SJSA1 (cell line): Measurements from ENCODE around the gene C16orf92. TPM values are rescaled to one million over a fixed set of nuclear protein-coding genes. Genes with fewer than 3 reads are reported as not detected.

ENCODE experiments used
- DNase-seq, 2 experiments: peaks; one replicate each; pipeline ENCODE4 v3.0.0-alpha.2; 2015 to 2020; ENCODE audit warnings: low spot score in 2 of 2, low read depth in 1 of 2
- H3K27ac ChIP-seq: fragments of 250-450 bp; sonication (Bioruptor Pico); 2 replicates; pipeline ENCODE4 v1.5.1; 2020; ENCODE audit warnings: mild to moderate bottlenecking, moderate library complexity
- H3K27me3 ChIP-seq: fragments of 250-450 bp; sonication (Bioruptor Pico); replicated peaks from 2 replicates; pipeline ENCODE4 v1.5.1; 2020; ENCODE audit warnings: mild to moderate bottlenecking, moderate library complexity
- H3K36me3 ChIP-seq: fragments of 250-450 bp; sonication (Bioruptor Pico); 2 replicates; pipeline ENCODE4 v1.5.1; 2020; ENCODE audit warnings: mild to moderate bottlenecking
- H3K4me1 ChIP-seq: fragments of 250-450 bp; sonication (Bioruptor Pico); replicated peaks from 2 replicates; pipeline ENCODE4 v1.6.1; 2021; ENCODE audit warnings: mild to moderate bottlenecking
- H3K4me3 ChIP-seq: fragments of 250-450 bp; sonication (Bioruptor Pico); 2 replicates; pipeline ENCODE4 v1.5.1; 2020; ENCODE audit warnings: mild to moderate bottlenecking
- H3K9me3 ChIP-seq: fragments of 250-450 bp; sonication (Bioruptor Pico); replicated peaks from 2 replicates; pipeline ENCODE4 v1.5.1; 2020; ENCODE audit warnings: mild to moderate bottlenecking
- total RNA-seq: library from RNA; depleted of rRNA; stranded (reverse); fragments of >200 nt; shearing (Covaris generic); gene quantifications from 2 replicates; pipeline ENCODE4 v1.2.3, GENCODE V29; 2014; rRNA removed

C16orf92 gene
- total RNA-seq, 1 experiment from 2014 or later = not detected

GRCh38 chr16:30069611-30070462, 46.8 kb downstream of the C16orf92 start:
- Histone ChIP-seq H3K9me3 (no peaks in the 10 kb centered on the region), H3K27me3 (no peaks in the 10 kb centered on the region), H3K36me3 (peaks cover 84% of the 10 kb centered on the region), H3K4me3 (no peak overlapping the region), H3K27ac (no peak overlapping the region), H3K4me1 (peaks cover 16% of the 10 kb centered on the region)
- DNase-seq = no peak

DNA sequence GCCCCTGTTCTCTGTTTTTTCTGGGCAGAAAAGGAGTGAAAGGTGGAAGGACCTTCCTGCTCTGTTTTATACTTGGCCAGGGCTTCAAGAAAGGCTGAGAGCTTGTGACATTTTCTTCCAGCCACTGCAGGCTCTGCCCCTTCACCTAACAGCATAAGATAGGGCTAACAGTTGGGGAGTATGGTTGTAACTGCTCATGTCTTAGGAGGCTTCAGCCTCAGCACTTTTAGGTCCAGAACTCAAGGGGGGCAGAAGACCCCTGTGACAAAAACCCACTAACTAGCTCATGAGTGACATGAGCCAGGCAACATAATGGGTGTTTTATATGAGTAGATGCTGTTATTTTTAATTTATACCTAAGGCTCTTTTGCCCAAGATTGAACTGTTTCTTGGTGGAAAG, 47.5 kb downstream of the C16orf92 start:
- Histone ChIP-seq H3K27me3 (no peaks in the 10 kb centered on the region), H3K36me3 (peaks cover 84% of the 10 kb centered on the region), H3K4me3 (no peak overlapping the region), H3K27ac (no peak overlapping the region), H3K9me3 (no peaks in the 10 kb centered on the region), H3K4me1 (peaks cover 18% of the 10 kb centered on the region)
- DNase-seq = no peak

Other genes with a start within 250 kb of the C16orf92 start
- gene ZG16, start 244.9 kb upstream of the C16orf92 start, total RNA-seq = not detected in 2 replicates
- 95.3 and 137 TPM in 2 replicates for gene KIF22, start 232.4 kb upstream of the C16orf92 start, total RNA-seq
- 237 and 331 TPM in 2 replicates for gene MAZ, start 216.7 kb upstream of the C16orf92 start, total RNA-seq
- gene PRRT2, start 211.0 kb upstream of the C16orf92 start, total RNA-seq = 0.11 TPM in 1 of 2 replicates, not detected in the other
- gene PAGR1, start 207.0 kb upstream of the C16orf92 start, total RNA-seq = 39.3 and 66.0 TPM in 2 replicates
- gene MVP, start 202.7 kb upstream of the C16orf92 start, total RNA-seq = 138 and 149 TPM in 2 replicates
- gene CDIPT, start 160.0 kb upstream of the C16orf92 start, total RNA-seq = 59.9 and 71.6 TPM in 2 replicates
- 13.2 and 13.8 TPM in 2 replicates for gene SEZ6L2, start 123.6 kb upstream of the C16orf92 start, total RNA-seq
- 3.7 and 8.8 TPM in 2 replicates for gene ASPHD1, start 122.7 kb upstream of the C16orf92 start, total RNA-seq
- gene KCTD13, start 97.0 kb upstream of the C16orf92 start, total RNA-seq = 10.2 and 43.8 TPM in 2 replicates
- gene TMEM219, start 61.1 kb upstream of the C16orf92 start, total RNA-seq = 86.2 and 143 TPM in 2 replicates
- gene TAOK2, start 49.3 kb upstream of the C16orf92 start, total RNA-seq = 55.7 and 65.8 TPM in 2 replicates
- gene HIRIP3, start 27.6 kb upstream of the C16orf92 start, total RNA-seq = 20.3 and 28.0 TPM in 2 replicates
- gene INO80E, start 27.0 kb upstream of the C16orf92 start, total RNA-seq = 92.7 and 93.4 TPM in 2 replicates
- not detected in 2 replicates for gene DOC2A, start 12.2 kb upstream of the C16orf92 start, total RNA-seq
- gene TLCD3B, start 8.1 kb downstream of the C16orf92 start, total RNA-seq = 0.55 and 3.1 TPM in 2 replicates
- 758 and 762 TPM in 2 replicates for gene ALDOA, start 42.6 kb downstream of the C16orf92 start, total RNA-seq
- gene PPP4C, start 52.8 kb downstream of the C16orf92 start, total RNA-seq = 100 and 134 TPM in 2 replicates
- gene TBX6, start 68.7 kb downstream of the C16orf92 start, total RNA-seq = not detected in 2 replicates
- 3.1 and 4.8 TPM in 2 replicates for gene YPEL3, start 73.0 kb downstream of the C16orf92 start, total RNA-seq
- gene GDPD3, start 90.3 kb downstream of the C16orf92 start, total RNA-seq = 0.50 TPM in 1 of 2 replicates, not detected in the other
- 18.6 and 23.3 TPM in 2 replicates for gene MAPK3, start 100.0 kb downstream of the C16orf92 start, total RNA-seq
- 4.3 and 4.5 TPM in 2 replicates for gene CORO1A, start 160.4 kb downstream of the C16orf92 start, total RNA-seq
- gene BOLA2B, start 170.5 kb downstream of the C16orf92 start, total RNA-seq = 156 and 420 TPM in 2 replicates
- 14.3 and 43.6 TPM in 2 replicates for gene SLX1A, start 170.7 kb downstream of the C16orf92 start, total RNA-seq
- gene SULT1A3, start 176.1 kb downstream of the C16orf92 start, total RNA-seq = 3.6 and 5.8 TPM in 2 replicates
- not detected in 2 replicates for gene NPIPB13, start 225.3 kb downstream of the C16orf92 start, total RNA-seq